Coronary artery (tissue), 2 donors: ENCODE measurements around the gene AQP6.
A peak's percentile ranks its signal among the peaks of the same experiment; 100 is the strongest.

Source experiments
- DNase-seq: peaks from one replicate; pipeline ENCODE4 v3.0.0-alpha.2; 2017; ENCODE audit warnings: low spot score
- H3K27ac ChIP-seq, 2 donors: fragments of 200-600 bp; sonication (generic); one replicate each; pipeline ENCODE4 v1.5.1; 2016 to 2019
- H3K4me3 ChIP-seq: fragments of 200-600 bp; sonication (generic); 2 replicates; pipeline ENCODE4 v1.5.1; 2016; ENCODE audit warnings: mild to moderate bottlenecking, moderate library complexity
- CTCF ChIP-seq: fragments of 200-600 bp; sonication (generic); IDR thresholded peaks from one replicate; pipeline ENCODE4 v1.5.1; 2019; ENCODE audit warnings: antibody characterized with exemption

AQP6 gene

GRCh38 chr12:49959685-49960473 is 12.9 kb upstream of the AQP6 start:
- no peak for TF ChIP-seq CTCF
- no peak overlapping the region for H3K4me3 ChIP-seq
- DNase-seq, result no peak
- H3K27ac ChIP-seq, result no peak overlapping the region

- Histone ChIP-seq H3K4me3 (no peak overlapping the region), H3K27ac (no peak overlapping the region)
- DNase-seq, result no peak
- no peak for TF ChIP-seq CTCF
Observed at GRCh38 chr12:49960474-49961110, 12.2 kb upstream of the AQP6 start.

GRCh38 chr12:49961111-49961922 is 11.4 kb upstream of the AQP6 start, which contains the start of gene AQP5:
TSS of gene AQP5 (plus strand) at chr12:49961872. CDS start at chr12:49962018, 146 bp downstream.
- TF ChIP-seq CTCF, result no peak
- Histone ChIP-seq H3K27ac (peak within 1 kb of the TSS in 1 of 2 donors; percentile 11), H3K4me3 (peak within 1 kb of the TSS; percentile 68)
- DNase-seq, result no peak

GRCh38 chr12:49961993-49962764 is 10.6 kb upstream of the AQP6 start:
- peak overlapping the region; percentile 68 for H3K4me3 ChIP-seq
- TF ChIP-seq CTCF, result no peak
- DNase-seq, result no peak
- H3K27ac ChIP-seq, result peak overlapping the region in 1 of 2 donors; percentile 11

GRCh38 chr12:49962861-49963765 is 9.6 kb upstream of the AQP6 start:
- H3K4me3 ChIP-seq, result no peak overlapping the region
- H3K27ac ChIP-seq, result no peak overlapping the region
- TF ChIP-seq CTCF, result no peak
- no peak for DNase-seq
